Activated CD8-positive, alpha-beta memory T cell treated with anti-CD3 and anti-CD28 coated beads, Interleukin-2, amount 50 U/mL, for 1 hour (primary cell): ENCODE measurements around the gene EPHX1.
"Not testable (repeated sequence)": the region's sequence is repeated elsewhere in the genome, so short reads cannot be mapped to it uniquely, and the experiment has no call there.

ENCODE experiments used
- DNase-seq: peaks from one replicate; pipeline ENCODE4 v3.0.0-alpha.2; 2020; ENCODE audit errors: extremely low read depth

The EPHX1 gene

GRCh38 chr1:225809842-225810578, at the start of gene EPHX1:
TSS of gene EPHX1 (plus strand) at chr1:225810124. CDS start at chr1:225828730, 18,606 bp downstream.
- DNase-seq: no peak

GRCh38 chr1:225760531-225760930, 49.4 kb upstream of the EPHX1 start:
- no peak for DNase-seq

GRCh38 chr1:225761395-225761794, 48.5 kb upstream of the EPHX1 start:
- not testable (repeated sequence) for DNase-seq

GRCh38 chr1:225762002-225762441, 47.9 kb upstream of the EPHX1 start:
- no peak for DNase-seq

DNA sequence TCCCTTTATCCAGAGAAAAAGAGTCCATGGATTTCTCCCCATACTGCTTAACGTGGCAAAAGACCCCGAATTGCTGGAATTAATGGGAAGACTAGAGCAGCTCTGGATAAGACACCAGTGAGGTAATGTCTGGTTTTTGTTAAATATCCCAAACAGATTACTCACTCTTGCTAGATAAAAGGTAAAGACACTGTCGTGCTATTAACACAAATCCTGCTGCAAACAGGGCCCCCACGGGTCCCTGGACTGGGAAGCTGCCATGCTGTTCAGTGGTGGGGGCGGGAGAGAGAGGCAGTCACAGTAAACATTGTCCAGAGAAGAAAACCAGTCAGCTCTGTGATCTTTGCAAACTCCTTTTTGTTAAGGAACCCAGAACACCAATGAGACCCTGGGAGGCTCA, 47.5 kb upstream of the EPHX1 start:
- DNase-seq: no peak

DNA sequence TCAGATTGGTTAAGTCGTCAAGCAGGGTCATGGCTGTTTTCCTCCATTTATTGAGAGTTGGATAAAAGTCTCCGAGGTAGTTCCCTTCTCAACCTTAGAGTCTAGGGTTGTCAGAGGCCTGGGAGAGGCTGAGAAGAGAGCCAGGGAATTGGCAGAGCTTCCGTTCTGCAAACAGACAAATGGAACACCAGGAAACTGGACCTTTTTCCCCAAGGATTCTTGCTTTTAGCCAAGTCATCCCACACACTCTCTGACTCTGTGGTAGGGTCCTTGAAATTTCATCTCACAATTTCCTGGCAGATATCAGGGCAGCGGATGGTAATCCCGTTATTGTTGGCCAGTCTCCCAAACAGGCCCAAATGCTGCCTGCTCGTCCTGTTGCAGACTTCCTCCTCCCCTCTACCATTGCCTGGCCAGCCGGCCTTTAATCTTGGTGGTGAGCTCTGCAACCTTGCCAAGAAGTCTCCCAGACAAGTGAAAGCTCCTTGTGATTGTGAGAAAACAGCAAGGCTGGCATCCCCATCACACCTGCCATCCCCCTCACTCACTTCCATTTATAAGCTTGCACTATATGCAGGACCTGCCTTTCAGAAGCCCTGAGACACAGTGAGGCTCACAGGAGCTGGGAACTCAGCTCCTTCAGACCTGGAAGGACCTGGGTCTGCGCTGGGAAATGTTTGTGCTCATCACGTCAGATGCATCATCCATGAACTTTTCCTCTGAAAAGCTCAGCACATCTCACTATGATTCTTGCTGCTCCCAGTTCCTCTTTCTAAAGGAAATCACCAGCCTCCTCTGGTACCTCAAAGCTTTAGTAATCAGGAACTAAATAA, 46.0 kb upstream of the EPHX1 start:
- DNase-seq: no peak

GRCh38 chr1:225765982-225766674, 43.8 kb upstream of the EPHX1 start:
- DNase-seq: no peak

DNA sequence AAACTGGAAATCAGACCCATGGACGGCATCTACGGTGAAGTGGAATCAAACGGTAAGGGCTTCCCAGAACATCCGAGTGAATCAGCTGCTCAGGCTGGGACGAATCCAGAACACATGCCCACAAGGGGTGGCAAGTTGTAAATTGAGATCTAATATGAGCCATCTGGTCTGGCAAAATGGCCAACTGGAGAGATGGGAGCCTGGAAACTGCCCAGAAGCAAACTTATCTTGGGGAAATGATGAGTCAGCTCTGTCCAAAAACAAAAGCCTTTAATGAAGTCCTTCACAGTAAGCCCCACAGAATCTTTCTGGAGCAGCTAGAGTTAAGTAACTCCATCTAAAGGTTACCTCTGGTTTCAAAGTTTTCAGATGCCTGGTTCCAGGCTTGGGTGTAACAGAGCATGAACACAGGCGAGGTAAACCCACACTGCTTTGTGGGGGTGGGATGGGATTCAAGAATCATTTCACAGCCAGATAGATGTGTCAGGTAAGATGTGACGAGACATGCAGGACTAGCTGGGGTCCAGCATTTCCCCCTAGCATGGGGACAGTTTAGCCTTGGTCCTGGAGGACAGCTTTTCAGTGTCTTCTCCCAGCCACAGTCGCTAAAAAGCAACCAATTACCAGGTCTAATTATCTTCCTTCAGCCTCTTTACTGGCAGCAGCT, 42.8 kb upstream of the EPHX1 start:
- DNase-seq: no peak

- DNase-seq: no peak
Measured at GRCh38 chr1:225767634-225768540, 42.0 kb upstream of the EPHX1 start.

DNA sequence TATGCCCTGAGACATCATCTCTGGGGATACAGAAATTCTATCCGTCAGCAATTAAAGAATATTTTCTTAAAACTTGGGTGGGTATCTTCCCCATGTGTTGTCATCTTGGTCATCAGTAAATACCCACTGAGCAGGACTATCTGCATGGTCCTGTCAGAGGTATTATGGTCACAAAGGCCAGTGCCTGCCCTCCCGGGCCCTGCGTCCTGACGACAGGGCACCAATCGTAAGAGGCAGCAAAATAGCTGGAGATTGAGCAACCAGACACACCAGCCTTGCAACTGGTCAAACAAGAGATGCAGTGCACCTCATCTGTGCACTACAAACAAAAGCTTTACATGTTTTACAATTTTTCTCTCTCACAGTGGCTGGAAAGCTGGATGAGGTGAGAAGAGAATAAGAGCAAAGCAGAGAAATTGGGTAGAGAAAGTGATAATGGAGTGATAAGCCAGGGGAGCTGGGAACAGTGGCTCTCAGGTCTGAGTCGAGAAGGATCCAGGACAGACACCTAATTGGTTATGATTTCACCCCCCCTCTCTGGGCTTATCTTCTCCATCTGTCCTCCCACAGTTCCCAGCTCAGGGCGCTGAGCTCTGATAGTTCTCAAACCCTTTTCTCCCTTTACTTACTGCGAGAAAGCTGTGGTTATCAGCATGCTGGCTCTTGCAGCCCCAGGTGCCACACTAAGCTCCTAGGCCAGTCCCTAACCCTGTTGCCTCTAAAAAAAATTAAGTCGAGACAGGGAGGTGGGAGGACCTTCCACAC, 41.1 kb upstream of the EPHX1 start:
- no peak for DNase-seq

DNA sequence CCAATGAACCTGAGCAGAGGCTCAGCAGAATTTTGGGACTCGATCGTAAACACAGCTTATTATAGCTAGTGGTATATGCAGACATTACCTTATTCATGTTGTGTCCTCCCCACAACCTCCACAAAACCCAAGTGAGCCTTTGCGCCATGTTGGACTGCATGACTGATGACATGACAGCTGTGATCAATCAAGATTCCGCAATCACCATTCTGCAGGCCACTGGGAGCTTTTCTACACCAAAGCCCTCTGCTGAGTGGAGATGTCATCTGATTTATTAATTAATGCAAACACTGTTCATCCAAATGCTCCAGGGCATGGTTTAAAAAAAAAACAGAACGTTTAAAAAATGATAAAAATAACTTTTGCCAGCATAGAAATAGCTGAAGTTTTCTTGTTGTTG, 40.2 kb upstream of the EPHX1 start:
- no peak for DNase-seq

- no peak for DNase-seq
Measured at GRCh38 chr1:225770561-225771248, 39.2 kb upstream of the EPHX1 start.

DNA sequence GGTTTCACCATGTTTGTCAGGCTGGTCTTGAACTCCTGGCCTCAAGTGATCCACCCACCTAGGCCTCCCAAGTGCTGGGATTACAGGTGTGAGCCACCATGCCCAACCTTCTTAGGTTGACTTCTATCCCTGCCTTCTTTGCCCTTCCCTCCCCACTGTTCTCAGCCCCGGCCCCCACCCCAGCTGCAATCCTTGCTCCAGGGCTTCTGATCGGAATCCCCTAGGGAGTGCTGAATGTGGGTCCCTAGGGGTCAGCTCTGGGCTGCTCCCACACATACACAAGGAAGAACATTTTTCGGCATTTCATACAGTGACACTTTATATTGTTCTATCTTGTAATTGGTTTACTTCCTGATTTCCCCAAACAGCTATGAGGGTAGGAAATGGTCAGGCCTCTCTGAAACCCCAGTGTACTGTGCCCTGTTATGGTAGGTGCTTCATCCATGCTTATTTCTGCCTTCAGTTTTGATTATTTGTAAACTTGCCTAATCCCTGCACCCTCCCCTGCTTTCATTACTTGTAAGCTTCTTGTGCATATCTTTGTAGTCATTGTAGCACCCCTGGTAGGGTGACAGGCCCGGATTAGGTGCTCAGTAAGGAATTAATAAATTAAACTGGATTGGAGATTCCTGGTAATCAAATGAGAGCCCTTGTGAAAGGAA, 38.1 kb upstream of the EPHX1 start:
- no peak for DNase-seq

- DNase-seq: no peak
Measured at GRCh38 chr1:225772323-225772768, 37.6 kb upstream of the EPHX1 start.

- no peak for DNase-seq
Measured at GRCh38 chr1:225772848-225773247, 37.1 kb upstream of the EPHX1 start.

- DNase-seq: no peak
Measured at GRCh38 chr1:225774281-225775147, 35.4 kb upstream of the EPHX1 start.

DNA sequence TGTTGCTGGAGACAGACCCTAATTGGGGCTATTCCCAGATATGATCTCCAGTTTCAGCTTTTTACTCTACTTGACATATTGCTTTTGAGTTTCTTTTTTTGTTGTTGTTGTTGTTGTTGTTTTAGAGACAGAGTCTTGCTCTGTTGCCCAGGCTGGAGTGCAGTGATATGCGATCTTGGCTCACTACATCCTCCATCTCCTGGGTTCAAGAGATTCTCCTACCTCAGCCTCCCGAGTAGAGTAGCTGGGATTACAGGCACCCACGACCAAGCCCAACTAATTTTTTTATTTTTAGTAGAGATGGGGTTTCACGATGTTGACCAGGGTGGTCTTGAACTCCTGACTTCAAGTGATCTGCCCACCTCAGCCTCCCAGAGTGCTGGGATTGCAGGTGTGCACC, 33.6 kb upstream of the EPHX1 start:
- DNase-seq: no peak

DNA sequence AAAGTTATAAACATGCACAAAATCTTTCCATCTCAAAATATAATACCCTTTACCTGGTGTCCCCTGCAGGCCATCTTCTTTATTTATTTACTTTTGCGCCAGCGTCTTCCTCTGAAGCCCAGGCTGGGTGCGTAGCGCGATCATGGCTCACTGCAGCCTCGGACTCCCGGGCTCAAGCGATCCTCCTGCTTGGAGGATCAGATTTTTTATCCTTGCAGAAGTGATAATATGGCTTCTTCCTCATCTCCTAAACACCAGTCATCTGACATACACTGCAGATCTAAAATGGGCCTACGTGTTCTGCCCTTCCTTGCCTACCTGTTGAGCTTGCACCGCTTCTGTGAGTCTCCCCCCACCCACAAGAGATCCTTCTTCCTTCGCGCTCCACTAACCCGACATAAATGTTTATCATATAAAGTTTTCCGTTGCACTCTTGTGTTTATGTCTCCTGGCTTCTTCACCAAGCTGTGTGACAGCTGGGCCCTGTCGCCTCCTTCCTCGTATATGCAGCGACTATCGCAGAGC, 32.8 kb upstream of the EPHX1 start:
- DNase-seq: no peak
